Measurements from ENCODE around the gene DGKH. TPM values are rescaled to one million over a fixed set of nuclear protein-coding genes. Genes with fewer than 3 reads are reported as not detected.
"Not testable (repeated sequence)": the region's sequence is repeated elsewhere in the genome, so short reads cannot be mapped to it uniquely, and the experiment has no call there.

DGKH gene
- total RNA-seq, 2 donors from 2014 or later: 4.6 to 8.9 TPM

DNA sequence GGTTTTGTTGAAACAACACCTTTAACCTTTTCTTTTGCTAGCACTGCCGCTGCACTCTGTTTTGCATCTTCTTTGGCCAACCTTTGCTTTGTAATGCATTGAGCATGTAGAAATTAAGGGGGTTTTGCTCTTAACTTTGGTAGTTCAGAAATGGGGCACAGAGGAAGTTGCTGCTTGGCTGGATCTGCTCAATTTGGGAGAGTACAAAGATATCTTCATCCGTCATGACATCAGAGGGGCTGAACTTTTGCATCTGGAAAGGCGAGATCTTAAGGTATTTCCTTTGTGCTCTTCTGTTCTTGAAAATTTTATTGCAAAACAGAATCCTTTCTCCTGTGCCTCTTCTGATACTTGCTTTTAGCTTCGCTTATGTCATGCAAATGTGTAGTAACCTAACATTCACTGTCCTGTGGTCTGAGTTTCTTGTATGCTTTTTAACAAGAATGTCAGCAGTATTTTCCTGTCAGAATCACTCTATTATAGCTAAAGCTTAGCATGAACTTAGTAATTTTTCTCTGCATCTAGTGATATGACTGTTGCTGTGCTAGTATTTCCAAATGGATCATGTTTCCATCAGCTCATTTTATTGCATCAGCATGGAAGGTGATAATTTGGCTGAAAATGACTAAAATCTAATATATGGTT is 172.8 kb downstream of the DGKH start:
- no peak overlapping the region for H3K4me3 ChIP-seq
- TF ChIP-seq, protein P1, sequence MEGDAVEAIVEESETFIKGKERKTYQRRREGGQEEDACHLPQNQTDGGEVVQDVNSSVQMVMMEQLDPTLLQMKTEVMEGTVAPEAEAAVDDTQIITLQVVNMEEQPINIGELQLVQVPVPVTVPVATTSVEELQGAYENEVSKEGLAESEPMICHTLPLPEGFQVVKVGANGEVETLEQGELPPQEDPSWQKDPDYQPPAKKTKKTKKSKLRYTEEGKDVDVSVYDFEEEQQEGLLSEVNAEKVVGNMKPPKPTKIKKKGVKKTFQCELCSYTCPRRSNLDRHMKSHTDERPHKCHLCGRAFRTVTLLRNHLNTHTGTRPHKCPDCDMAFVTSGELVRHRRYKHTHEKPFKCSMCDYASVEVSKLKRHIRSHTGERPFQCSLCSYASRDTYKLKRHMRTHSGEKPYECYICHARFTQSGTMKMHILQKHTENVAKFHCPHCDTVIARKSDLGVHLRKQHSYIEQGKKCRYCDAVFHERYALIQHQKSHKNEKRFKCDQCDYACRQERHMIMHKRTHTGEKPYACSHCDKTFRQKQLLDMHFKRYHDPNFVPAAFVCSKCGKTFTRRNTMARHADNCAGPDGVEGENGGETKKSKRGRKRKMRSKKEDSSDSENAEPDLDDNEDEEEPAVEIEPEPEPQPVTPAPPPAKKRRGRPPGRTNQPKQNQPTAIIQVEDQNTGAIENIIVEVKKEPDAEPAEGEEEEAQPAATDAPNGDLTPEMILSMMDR (IDR thresholded peaks at IDR 0.05): no peak
- TF ChIP-seq POLR2A (IDR thresholded peaks at IDR 0.05) (no peak), POLR2AphosphoS5 (IDR thresholded peaks at IDR 0.05) (no peak)
- H3K27ac ChIP-seq: no peak overlapping the region
- no peaks in the 10 kb centered on the region for H3K9me3 ChIP-seq
- intact Hi-C loops (cut with DNase I): no loop called here
- 88% methylated on average over 4 of the region's 4 CpGs for WGBS
- H3K36me3 ChIP-seq: no peaks in the 10 kb centered on the region
- DNase-seq (ENCODE audit: low spot score): no peak
- no peaks in the 10 kb centered on the region for H3K27me3 ChIP-seq (replicated peaks; ENCODE audit: insufficient read depth)
- H3K4me1 ChIP-seq (replicated peaks): no peaks in the 10 kb centered on the region

DNA sequence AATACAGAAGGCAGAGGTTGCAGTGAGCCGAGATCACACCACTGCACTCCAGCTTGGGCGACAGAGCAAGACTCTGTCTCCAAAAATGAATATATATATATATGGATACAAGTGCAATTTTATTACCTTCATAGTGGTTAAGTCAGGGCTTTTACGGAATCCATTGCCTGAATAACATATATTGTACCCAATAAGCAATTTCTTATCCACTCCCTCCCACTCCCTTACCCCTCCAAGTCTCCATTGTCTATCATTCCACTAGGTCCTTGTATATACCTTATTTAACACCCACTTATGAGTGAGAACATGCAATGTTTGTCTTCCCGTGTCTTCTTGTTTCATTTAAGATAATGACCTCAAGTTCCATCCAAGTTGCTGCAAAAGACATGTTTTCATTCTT is 175.2 kb downstream of the DGKH start:
- 99% methylated on average over 4 of the region's 4 CpGs for WGBS
- H3K36me3 ChIP-seq: no peaks in the 10 kb centered on the region

DNA sequence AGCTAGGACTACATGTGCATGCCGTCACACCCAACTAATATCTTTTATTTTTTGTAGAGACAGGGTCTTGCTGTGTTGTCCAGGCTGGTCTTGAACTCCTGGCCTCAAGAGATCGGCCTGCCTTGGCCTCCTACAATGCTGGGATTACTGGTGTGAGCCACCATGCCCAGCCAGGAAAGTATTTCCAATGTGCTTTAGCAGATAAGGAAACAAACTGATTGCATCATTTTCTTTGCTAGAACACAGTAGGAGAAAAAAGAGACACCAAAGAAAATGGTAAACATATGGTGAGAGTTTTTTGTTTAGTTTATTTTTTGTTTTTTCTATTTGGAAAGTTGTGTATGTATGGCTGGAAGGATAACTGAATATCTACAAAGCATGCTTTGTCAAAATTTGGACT is 176.6 kb downstream of the DGKH start:
- no peaks in the 10 kb centered on the region for H3K27me3 ChIP-seq (replicated peaks; ENCODE audit: insufficient read depth)
- intact Hi-C loops (cut with DNase I): no loop called here
- 100% methylated on average over 2 of the region's 2 CpGs for WGBS
- no peaks in the 10 kb centered on the region for H3K9me3 ChIP-seq
- no peak for TF ChIP-seq POLR2AphosphoS5 (IDR thresholded peaks at IDR 0.05)
- H3K36me3 ChIP-seq: no peaks in the 10 kb centered on the region
- H3K4me3 ChIP-seq: no peak overlapping the region
- H3K27ac ChIP-seq: no peak overlapping the region
- no peak for DNase-seq (ENCODE audit: low spot score)
- H3K4me1 ChIP-seq (replicated peaks): no peaks in the 10 kb centered on the region

More for the DNA sequence above, 175.2 kb downstream of the DGKH start:
- TF ChIP-seq POLR2AphosphoS5 (IDR thresholded peaks at IDR 0.05) (no peak), POLR2A (IDR thresholded peaks at IDR 0.05) (no peak)
- TF ChIP-seq, protein P1 (IDR thresholded peaks at IDR 0.05): no peak
- H3K27me3 ChIP-seq (replicated peaks; ENCODE audit: insufficient read depth): no peaks in the 10 kb centered on the region
- no peak overlapping the region for H3K4me3 ChIP-seq
- H3K27ac ChIP-seq: no peak overlapping the region
- no peak for DNase-seq (ENCODE audit: low spot score)
- intact Hi-C loops (cut with DNase I): no loop called here
- no peaks in the 10 kb centered on the region for H3K4me1 ChIP-seq (replicated peaks)
- no peaks in the 10 kb centered on the region for H3K9me3 ChIP-seq

DNA sequence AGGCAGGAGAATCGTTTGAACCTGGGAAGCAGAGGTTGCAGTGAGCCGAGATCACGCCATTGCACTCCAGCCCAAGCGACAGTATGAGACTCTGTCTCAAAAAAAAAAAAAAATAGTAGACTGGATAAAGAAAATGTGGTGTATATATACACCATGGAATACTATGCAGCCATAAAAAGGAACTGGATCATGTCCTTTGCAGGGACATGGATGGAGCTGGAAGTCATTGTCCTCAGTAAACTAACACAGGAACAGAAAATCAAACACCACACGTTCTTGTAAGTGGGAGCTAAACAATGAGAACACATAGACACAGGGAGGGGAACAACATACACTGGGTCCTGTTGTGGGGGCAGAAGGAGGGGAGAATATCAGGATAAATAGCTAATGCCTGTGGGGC is 178.3 kb downstream of the DGKH start:
- H3K27ac ChIP-seq; H3K27me3 ChIP-seq (replicated peaks; ENCODE audit: insufficient read depth); DNase-seq (ENCODE audit: low spot score); H3K9me3 ChIP-seq; H3K4me1 ChIP-seq (replicated peaks); H3K4me3 ChIP-seq; H3K36me3 ChIP-seq; intact Hi-C loops (cut with DNase I): not testable (repeated sequence)
- 92% methylated on average over 5 of the region's 5 CpGs for WGBS

DNA sequence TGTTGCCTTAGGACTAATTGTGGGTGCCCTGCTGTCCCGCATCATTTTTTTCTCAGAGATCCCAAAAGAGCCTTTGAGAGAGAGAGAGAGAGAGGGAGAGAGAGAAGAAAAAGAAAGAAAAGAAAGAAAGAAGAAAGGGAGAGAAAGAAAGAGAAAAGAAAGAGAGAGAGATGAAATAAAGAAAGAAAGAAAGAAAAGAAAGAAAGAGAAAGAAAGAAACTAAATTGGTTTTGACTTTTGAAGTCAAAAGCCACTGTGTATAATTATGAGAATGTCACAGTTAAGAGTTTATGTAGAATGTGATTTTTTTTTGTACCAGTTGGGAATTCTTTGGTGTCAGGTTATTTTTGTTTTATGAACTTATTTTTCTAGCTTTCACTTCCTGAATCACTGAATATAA is 180.1 kb downstream of the DGKH start:
- no peak overlapping the region for H3K4me3 ChIP-seq
- H3K27ac ChIP-seq: no peak overlapping the region
- no peak for DNase-seq (ENCODE audit: low spot score)
- no peaks in the 10 kb centered on the region for H3K9me3 ChIP-seq
- no peaks in the 10 kb centered on the region for H3K4me1 ChIP-seq (replicated peaks)
- intact Hi-C loops (cut with DNase I): no loop called here
- H3K27me3 ChIP-seq (replicated peaks; ENCODE audit: insufficient read depth): no peaks in the 10 kb centered on the region
- H3K36me3 ChIP-seq: no peaks in the 10 kb centered on the region
- TF ChIP-seq POLR2A (IDR thresholded peaks at IDR 0.05): no peak
- TF ChIP-seq, protein P1 (IDR thresholded peaks at IDR 0.05): no peak
- WGBS: 96% methylated on average over 1 of the region's 1 CpG

DNA sequence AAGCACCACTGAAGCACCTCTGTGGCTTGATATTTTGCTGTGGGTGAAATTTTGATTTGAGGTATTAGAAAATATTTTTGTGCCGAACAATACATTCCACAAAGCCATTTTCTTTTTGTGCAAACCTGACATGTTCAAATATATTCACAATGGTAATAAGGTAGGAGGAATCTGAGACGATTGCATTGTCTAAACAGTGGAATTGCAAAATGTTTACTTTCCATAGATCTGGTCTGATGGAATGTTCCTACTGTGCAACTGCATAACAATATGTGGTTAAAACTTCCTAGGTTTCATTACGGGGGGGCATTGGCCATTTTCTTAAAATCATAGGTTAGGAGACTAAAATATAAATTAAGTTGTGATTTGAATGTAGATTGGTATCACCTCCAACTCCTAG is 180.8 kb downstream of the DGKH start:
- WGBS: 59% methylated on average over 3 of the region's 3 CpGs
- TF ChIP-seq, protein P1 (IDR thresholded peaks at IDR 0.05): no peak
- TF ChIP-seq POLR2AphosphoS5 (IDR thresholded peaks at IDR 0.05) (no peak), POLR2A (IDR thresholded peaks at IDR 0.05) (no peak)
- H3K9me3 ChIP-seq: no peaks in the 10 kb centered on the region
- intact Hi-C loops (cut with DNase I): no loop called here
- H3K4me3 ChIP-seq: no peak overlapping the region
- DNase-seq (ENCODE audit: low spot score): no peak
- no peaks in the 10 kb centered on the region for H3K27me3 ChIP-seq (replicated peaks; ENCODE audit: insufficient read depth)
- no peak overlapping the region for H3K27ac ChIP-seq
- H3K4me1 ChIP-seq (replicated peaks): no peaks in the 10 kb centered on the region
- H3K36me3 ChIP-seq: no peaks in the 10 kb centered on the region

All from prostate gland (tissue), 2 donors.